Measurements from ENCODE around the gene HYOU1. TPM values are rescaled to one million over a fixed set of nuclear protein-coding genes. Genes with fewer than 3 reads are reported as not detected.

The HYOU1 gene
- total RNA-seq, 1 experiment from 2014 or later, result 139 TPM

Small RNAs within 50 kb of the gene (small RNA-seq; reads per million reads assigned to genes)
- not detected for gene AP003392.2
- not detected for gene RF00017
- gene RF00019, result not detected

Other genes with a start within 250 kb of the HYOU1 start
- not detected in 2 replicates for gene CXCR5, start 173.3 kb downstream of the HYOU1 start, total RNA-seq (2014; rRNA removed; shearing (Covaris generic))
- 22.5 and 24.8 TPM in 2 replicates for gene BCL9L, start 131.3 kb downstream of the HYOU1 start, total RNA-seq (2014; rRNA removed; shearing (Covaris generic))
- not detected in 2 replicates for gene UPK2, start 100.9 kb downstream of the HYOU1 start, total RNA-seq (2014; rRNA removed; shearing (Covaris generic))
- not detected in 2 replicates for gene FOXR1, start 85.4 kb downstream of the HYOU1 start, total RNA-seq (2014; rRNA removed; shearing (Covaris generic))
- gene CENATAC, start 59.1 kb downstream of the HYOU1 start, total RNA-seq (2014; rRNA removed; shearing (Covaris generic)), result 12.4 and 14.1 TPM in 2 replicates
- gene RPS25, start 38.9 kb downstream of the HYOU1 start, total RNA-seq (2014; rRNA removed; shearing (Covaris generic)), result 778 and 1,119 TPM in 2 replicates
- 154 and 181 TPM in 2 replicates for gene TRAPPC4, start 38.4 kb downstream of the HYOU1 start, total RNA-seq (2014; rRNA removed; shearing (Covaris generic))
- 26.6 and 32.1 TPM in 2 replicates for gene SLC37A4, start 26.3 kb downstream of the HYOU1 start, total RNA-seq (2014; rRNA removed; shearing (Covaris generic))
- gene VPS11, start 10.6 kb upstream of the HYOU1 start, total RNA-seq (2014; rRNA removed; shearing (Covaris generic)), result 24.9 and 29.0 TPM in 2 replicates
- 6.1 and 9.3 TPM in 2 replicates for gene HMBS, start 27.7 kb upstream of the HYOU1 start, total RNA-seq (2014; rRNA removed; shearing (Covaris generic))
- 35.0 and 46.0 TPM in 2 replicates for gene DPAGT1, start 44.6 kb upstream of the HYOU1 start, total RNA-seq (2014; rRNA removed; shearing (Covaris generic))
- gene C2CD2L, start 50.1 kb upstream of the HYOU1 start, total RNA-seq (2014; rRNA removed; shearing (Covaris generic)), result 17.2 and 17.8 TPM in 2 replicates
- 17.9 and 18.2 TPM in 2 replicates for gene HINFP, start 64.4 kb upstream of the HYOU1 start, total RNA-seq (2014; rRNA removed; shearing (Covaris generic))
- gene ABCG4, start 91.8 kb upstream of the HYOU1 start, total RNA-seq (2014; rRNA removed; shearing (Covaris generic)), result not detected in 2 replicates
- 11.0 and 11.3 TPM in 2 replicates for gene NLRX1, start 111.5 kb upstream of the HYOU1 start, total RNA-seq (2014; rRNA removed; shearing (Covaris generic))
- gene NHERF4, start 128.3 kb upstream of the HYOU1 start, total RNA-seq (2014; rRNA removed; shearing (Covaris generic)), result not detected in 2 replicates
- 9.3 and 12.0 TPM in 2 replicates for gene CBL, start 149.1 kb upstream of the HYOU1 start, total RNA-seq (2014; rRNA removed; shearing (Covaris generic))

All from HT1080 (cell line).